ENCODE data around the gene MTRR. TPM values are rescaled to one million over a fixed set of nuclear protein-coding genes. Genes with fewer than 3 reads are reported as not detected.

MTRR gene
- total and polyA plus RNA-seq, 2 donors (not counting 1 experiment from before 2014, with no cell fraction given), result 25.5 to 67.8 TPM

- Histone ChIP-seq H3K4me3 (ENCODE audit: control extremely low read depth in 1 of 5, extremely low read depth in 1 of 5, insufficient read depth in 1 of 5, low read depth in 2 of 5, low read length in 4 of 5) (peak within 1 kb of the TSS in 4 of 5 experiments; percentile 28 to 56 (median 48)), H3K4me1 (ENCODE audit: control insufficient read depth in 2 of 2, insufficient read depth in 2 of 2, low read length in 2 of 2) (peaks cover 15 to 20% of the 10 kb centered on the region in 2 donors), H3K9me3 (ENCODE audit: control extremely low read depth in 1 of 3, control insufficient read depth in 2 of 3, insufficient read depth in 1 of 3, low read length in 2 of 3) (peaks cover 0 to 16% (median 0%) of the 10 kb centered on the region in 3 donors), H3K36me3 (replicated peaks in 1 of 2; ENCODE audit: control extremely low read depth in 1 of 2, control insufficient read depth in 1 of 2, extremely low read depth in 1 of 2, insufficient read depth in 2 of 2, low read length in 1 of 2) (no peaks in the 10 kb centered on the region), H3K27me3 (replicated peaks in 1 of 4; ENCODE audit: control extremely low read depth in 1 of 4, control insufficient read depth in 3 of 4, insufficient read depth in 4 of 4, low read length in 3 of 4) (peaks cover 0 to 36% (median 15%) of the 10 kb centered on the region in 4 experiments), H4K20me1 (ENCODE audit: control insufficient read depth, insufficient read depth, low read length, poor library complexity, severe bottlenecking) (no peaks in the 10 kb centered on the region), H2AFZ (ENCODE audit: insufficient read depth, low read depth, low read length, poor library complexity, severe bottlenecking) (peak within 1 kb of the TSS; percentile 79), H3K4me2 (replicated peaks; ENCODE audit: low read depth, low read length, poor library complexity, severe bottlenecking) (peak within 1 kb of the TSS; percentile 84), H3K79me2 (ENCODE audit: control insufficient read depth, insufficient read depth, low read length) (no peaks in the 10 kb centered on the region), H3K27ac (ENCODE audit: low read length in 2 of 2) (no peak within 1 kb of the TSS), H3K9ac (ENCODE audit: low read length) (peak within 1 kb of the TSS; percentile 56)
- Mint-ChIP-seq H3K4me3 (peak within 1 kb of the TSS; percentile 90), H3K9me3 (ENCODE audit: insufficient read depth) (no peaks in the 10 kb centered on the region), H3K27ac (no peak within 1 kb of the TSS), H3K27me3 (peaks cover 17% of the 10 kb centered on the region), H3K4me1 (peaks cover 24% of the 10 kb centered on the region)
- WGBS (ENCODE audit: insufficient coverage), result 6% methylated on average over 68 of the region's 76 CpGs
- ChIA-PET CTCF (interaction anchor here (0.9 to 1.4 kb wide), 2 partner anchors 10 to 22 kb away, joined by 4 read pairs; no protein-coding TSS in a partner anchor), POLR2A (interaction anchor here (1.2 kb wide), 1 partner anchor 19 kb away, joined by 3 read pairs; the partner anchor contains the start of genes FASTKD3 and MTRR)
- DNase-seq (peak; percentile 43), ATAC-seq (ENCODE audit: low read depth) (peak; percentile 90)
- TF ChIP-seq EZH2 (IDR thresholded peaks at IDR 0.05; ENCODE audit: borderline replicate concordance, insufficient read depth, low read depth, low read length, poor library complexity, severe bottlenecking) (no peak), CTCF (IDR thresholded peaks at IDR 0.05) (no peak)
- intact Hi-C loops (cut with micrococcal nuclease), result loop anchor here (1.0 to 5.0 kb wide), 2 partner anchors 19 to 607 kb away; partner anchors contain the start of genes FASTKD3 and MTRR
Observed at GRCh38 chr5:7850395-7851239, 18.3 kb upstream of the MTRR start, which contains the start of gene CFAP90. Gene CFAP90, minus strand, starts transcription at chr5:7851133. Its CDS starts 112 bp downstream, at chr5:7851021.

Measured in B cell (primary cell).